Cardiac fibroblast (primary cell): Measurements from ENCODE around the gene NXPH2.

Source experiments
- DNase-seq, 2 donors: peaks; one replicate each; pipeline versions ENCODE4 v3.0.0 to v3.0.0-alpha.2; 2010; ENCODE audit warnings: low read depth in 2 of 2
- H3K4me3 ChIP-seq, 2 donors: replicated peaks in 1 of 2; 1 replicate in 1 of 2; 2 replicates in 1 of 2; pipeline ENCODE4 v1.5.1; 2011; ENCODE audit warnings: low read depth in 2 of 2, low read length in 2 of 2, mild to moderate bottlenecking in 2 of 2, moderate library complexity in 1 of 2
- CTCF ChIP-seq: IDR thresholded peaks from one replicate; pipeline ENCODE4 v1.5.1; 2011; ENCODE audit warnings: low read depth, mild to moderate bottlenecking, low read length, inconsistent platforms

Gene NXPH2

GRCh38 chr2:138814123-138814898 is 34.1 kb upstream of the NXPH2 start:
- TF ChIP-seq CTCF, result no peak
- no peak overlapping the region for H3K4me3 ChIP-seq
- peak in 1 of 2 donors; percentile 2 for DNase-seq

GRCh38 chr2:138811431-138811830 is 31.2 kb upstream of the NXPH2 start:
- H3K4me3 ChIP-seq, result no peak overlapping the region
- no peak for DNase-seq
- no peak for TF ChIP-seq CTCF

GRCh38 chr2:138794724-138795123 is 14.5 kb upstream of the NXPH2 start:
- H3K4me3 ChIP-seq, result no peak overlapping the region
- DNase-seq, result no peak
- no peak for TF ChIP-seq CTCF

GRCh38 chr2:138787053-138787666 is 7.0 kb upstream of the NXPH2 start:
- no peak overlapping the region for H3K4me3 ChIP-seq
- peak; percentile 53 to 59 for DNase-seq
- peak; percentile 69 for TF ChIP-seq CTCF

GRCh38 chr2:138782383-138782782 is 2.2 kb upstream of the NXPH2 start:
- no peak overlapping the region for H3K4me3 ChIP-seq
- DNase-seq, result no peak
- TF ChIP-seq CTCF, result no peak

- DNase-seq, result no peak
- H3K4me3 ChIP-seq, result no peak overlapping the region
- no peak for TF ChIP-seq CTCF
Observed at GRCh38 chr2:138780908-138781307, 718 bp upstream of the NXPH2 start.
